ENCODE results near the gene PDE12. TPM values are rescaled to one million over a fixed set of nuclear protein-coding genes. Genes with fewer than 3 reads are reported as not detected.

PDE12 gene
- total RNA-seq, 1 donor from 2014 or later: 24.8 TPM

DNA sequence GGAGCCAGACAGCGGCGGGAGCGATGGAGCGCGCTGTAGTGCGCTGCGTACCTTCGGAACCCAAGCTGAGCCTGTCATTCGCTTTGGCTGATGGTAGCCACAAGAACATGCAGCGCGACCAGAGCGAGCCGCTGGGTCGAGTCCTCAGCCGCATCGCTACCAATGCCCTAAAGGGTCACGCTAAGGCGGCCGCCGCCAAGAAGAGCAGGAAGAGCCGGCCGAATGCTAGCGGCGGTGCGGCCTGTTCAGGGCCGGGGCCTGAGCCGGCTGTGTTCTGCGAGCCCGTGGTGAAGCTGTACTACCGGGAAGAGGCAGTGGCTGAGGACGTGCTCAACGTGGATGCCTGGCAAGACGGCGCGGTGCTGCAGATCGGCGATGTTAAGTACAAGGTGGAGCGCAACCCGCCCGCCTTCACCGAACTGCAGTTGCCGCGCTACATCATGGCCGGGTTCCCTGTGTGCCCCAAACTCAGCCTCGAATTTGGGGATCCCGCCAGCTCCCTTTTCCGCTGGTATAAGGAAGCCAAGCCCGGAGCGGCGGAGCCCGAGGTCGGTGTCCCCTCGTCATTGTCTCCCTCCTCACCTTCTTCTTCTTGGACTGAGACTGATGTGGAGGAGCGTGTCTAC is 498 bp downstream of the PDE12 start:
- TF ChIP-seq, protein P1, sequence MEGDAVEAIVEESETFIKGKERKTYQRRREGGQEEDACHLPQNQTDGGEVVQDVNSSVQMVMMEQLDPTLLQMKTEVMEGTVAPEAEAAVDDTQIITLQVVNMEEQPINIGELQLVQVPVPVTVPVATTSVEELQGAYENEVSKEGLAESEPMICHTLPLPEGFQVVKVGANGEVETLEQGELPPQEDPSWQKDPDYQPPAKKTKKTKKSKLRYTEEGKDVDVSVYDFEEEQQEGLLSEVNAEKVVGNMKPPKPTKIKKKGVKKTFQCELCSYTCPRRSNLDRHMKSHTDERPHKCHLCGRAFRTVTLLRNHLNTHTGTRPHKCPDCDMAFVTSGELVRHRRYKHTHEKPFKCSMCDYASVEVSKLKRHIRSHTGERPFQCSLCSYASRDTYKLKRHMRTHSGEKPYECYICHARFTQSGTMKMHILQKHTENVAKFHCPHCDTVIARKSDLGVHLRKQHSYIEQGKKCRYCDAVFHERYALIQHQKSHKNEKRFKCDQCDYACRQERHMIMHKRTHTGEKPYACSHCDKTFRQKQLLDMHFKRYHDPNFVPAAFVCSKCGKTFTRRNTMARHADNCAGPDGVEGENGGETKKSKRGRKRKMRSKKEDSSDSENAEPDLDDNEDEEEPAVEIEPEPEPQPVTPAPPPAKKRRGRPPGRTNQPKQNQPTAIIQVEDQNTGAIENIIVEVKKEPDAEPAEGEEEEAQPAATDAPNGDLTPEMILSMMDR (IDR thresholded peaks at IDR 0.05): no peak
- no peaks in the 10 kb centered on the region for H3K27me3 Mint-ChIP-seq
- POLR2A ChIA-PET: interaction anchor here (0.6 to 3.2 kb wide), 10 partner anchors 10 to 874 kb away, joined by 4 to 99 read pairs (median 6); partner anchors contain the start of genes APPL1, ARF4, DENND6A and SLMAP
- no peaks in the 10 kb centered on the region for H3K9me3 Mint-ChIP-seq
- ATAC-seq (ENCODE audit: low read depth): peak; percentile 38
- no peak for DNase-seq
- H3K4me1 Mint-ChIP-seq: peaks cover 44% of the 10 kb centered on the region
- peak overlapping the region; percentile 99 for H3K27ac Mint-ChIP-seq
- peaks cover 44% of the 10 kb centered on the region for H3K36me3 Mint-ChIP-seq (ENCODE audit: low read depth)
- CTCF ChIA-PET: interaction anchor here (1.2 to 1.5 kb wide), 2 partner anchors 39 to 377 kb away, joined by 3 to 4 read pairs; no protein-coding TSS in a partner anchor
- H3K4me3 Mint-ChIP-seq: peak overlapping the region; percentile 87
- intact Hi-C loops (cut with micrococcal nuclease): loop anchor here (1.0 to 10.0 kb wide), 7 partner anchors 41 to 558 kb away; partner anchors contain the start of genes ARF4, DENND6A and SLMAP

DNA sequence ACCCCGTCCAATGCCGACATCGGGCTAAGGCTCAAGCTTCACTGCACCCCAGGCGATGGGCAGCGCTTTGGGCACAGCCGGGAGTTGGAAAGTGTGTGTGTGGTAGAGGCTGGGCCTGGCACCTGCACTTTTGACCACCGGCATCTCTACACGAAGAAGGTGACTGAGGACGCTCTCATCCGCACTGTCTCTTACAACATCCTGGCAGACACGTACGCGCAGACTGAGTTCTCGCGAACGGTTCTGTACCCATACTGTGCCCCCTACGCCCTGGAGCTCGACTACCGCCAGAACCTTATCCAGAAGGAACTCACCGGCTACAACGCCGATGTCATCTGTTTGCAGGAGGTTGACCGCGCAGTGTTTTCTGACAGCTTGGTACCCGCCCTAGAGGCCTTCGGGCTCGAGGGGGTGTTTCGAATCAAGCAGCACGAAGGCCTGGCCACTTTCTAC is 1.0 kb downstream of the PDE12 start:
- Mint-ChIP-seq H3K4me1 (peaks cover 45% of the 10 kb centered on the region), H3K4me3 (peak overlapping the region; percentile 87), H3K36me3 (ENCODE audit: low read depth) (peaks cover 44% of the 10 kb centered on the region)

DNA sequence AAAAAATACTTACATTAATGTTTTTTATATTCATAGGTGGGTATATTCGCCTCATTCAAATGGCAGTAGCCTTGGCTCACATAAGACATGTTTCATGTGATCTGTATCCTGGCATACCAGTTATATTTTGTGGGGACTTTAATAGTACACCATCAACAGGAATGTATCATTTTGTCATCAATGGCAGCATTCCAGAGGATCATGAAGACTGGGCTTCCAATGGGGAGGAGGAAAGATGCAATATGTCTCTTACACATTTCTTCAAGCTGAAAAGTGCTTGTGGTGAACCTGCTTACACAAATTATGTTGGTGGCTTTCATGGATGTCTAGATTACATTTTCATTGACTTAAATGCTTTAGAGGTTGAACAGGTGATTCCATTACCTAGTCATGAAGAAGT is 3.5 kb downstream of the PDE12 start:
- DNase-seq (no peak), ATAC-seq (ENCODE audit: low read depth) (no peak)
- H3K4me3 Mint-ChIP-seq: no peak overlapping the region
- H3K4me1 Mint-ChIP-seq: peaks cover 45% of the 10 kb centered on the region
- H3K27me3 Mint-ChIP-seq: no peaks in the 10 kb centered on the region
- POLR2A ChIA-PET: no interaction called here
- TF ChIP-seq, protein P1 (IDR thresholded peaks at IDR 0.05): no peak
- intact Hi-C loops (cut with micrococcal nuclease): loop anchor here (5.0 to 10.0 kb wide), 2 partner anchors 457 to 555 kb away; no protein-coding TSS in a partner anchor
- peaks cover 56% of the 10 kb centered on the region for H3K36me3 Mint-ChIP-seq (ENCODE audit: low read depth)
- CTCF ChIA-PET: interaction anchor here (0.5 kb wide), 1 partner anchor 297 kb away, joined by 5 read pairs; no protein-coding TSS in a partner anchor
- no peaks in the 10 kb centered on the region for H3K9me3 Mint-ChIP-seq
- H3K27ac Mint-ChIP-seq: no peak overlapping the region

More for the DNA sequence above, 1.0 kb downstream of the PDE12 start:
- DNase-seq (peak; percentile 22), ATAC-seq (ENCODE audit: low read depth) (peak; percentile 27)
- Mint-ChIP-seq H3K9me3 (no peaks in the 10 kb centered on the region), H3K27me3 (no peaks in the 10 kb centered on the region), H3K27ac (peak overlapping the region; percentile 99)
- ChIA-PET CTCF (no interaction called here), POLR2A (interaction anchor here (0.6 to 3.2 kb wide), 4 partner anchors 9 to 875 kb away, joined by 4 to 99 read pairs (median 9); partner anchors contain the start of gene ARF4)
- intact Hi-C loops (cut with micrococcal nuclease): loop anchor here (2.0 to 10.0 kb wide), 4 partner anchors 114 to 558 kb away; no protein-coding TSS in a partner anchor
- TF ChIP-seq, protein P1 (IDR thresholded peaks at IDR 0.05): no peak

DNA sequence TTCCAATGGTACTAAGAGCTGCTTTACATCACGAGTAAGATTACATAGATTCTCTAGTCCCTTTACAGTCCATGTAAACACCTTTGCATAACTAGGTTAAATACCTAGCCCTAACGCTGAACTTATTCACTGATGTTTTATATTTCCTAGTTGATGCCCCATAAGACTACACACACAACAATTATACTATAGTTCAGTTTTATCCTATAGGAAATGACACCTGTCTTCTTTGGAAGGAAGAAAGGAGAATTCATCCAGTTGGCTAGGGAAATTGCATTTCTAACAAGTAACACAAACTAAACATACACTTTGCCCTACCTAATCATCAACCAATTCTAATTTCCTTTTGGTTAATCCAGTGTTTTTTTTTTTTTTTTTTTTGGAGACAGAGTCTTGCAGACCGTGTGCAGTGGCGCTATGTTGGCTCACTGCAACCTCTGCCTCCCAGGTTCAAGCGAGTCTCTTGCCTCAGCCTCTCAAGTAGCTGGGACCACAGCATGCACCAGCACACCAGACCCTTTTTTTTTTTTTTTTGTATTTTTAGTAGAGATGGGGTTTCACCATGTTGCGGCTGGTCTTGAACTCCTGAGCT is 13.9 kb downstream of the PDE12 start:
- TF ChIP-seq, protein P1 (IDR thresholded peaks at IDR 0.05): no peak
- Mint-ChIP-seq H3K4me3 (no peak overlapping the region), H3K27me3 (no peaks in the 10 kb centered on the region), H3K4me1 (no peaks in the 10 kb centered on the region), H3K36me3 (ENCODE audit: low read depth) (peaks cover 55% of the 10 kb centered on the region), H3K27ac (no peak overlapping the region), H3K9me3 (no peaks in the 10 kb centered on the region)
- intact Hi-C loops (cut with micrococcal nuclease): loop anchor here (2.0 kb wide), 1 partner anchor 17 kb away; no protein-coding TSS in a partner anchor
- DNase-seq: no peak
- CTCF ChIA-PET: no interaction called here
- POLR2A ChIA-PET: interaction anchor here (0.7 kb wide), 1 partner anchor 14 kb away, joined by 5 read pairs; no protein-coding TSS in a partner anchor
- no peak for ATAC-seq (ENCODE audit: low read depth)

DNA sequence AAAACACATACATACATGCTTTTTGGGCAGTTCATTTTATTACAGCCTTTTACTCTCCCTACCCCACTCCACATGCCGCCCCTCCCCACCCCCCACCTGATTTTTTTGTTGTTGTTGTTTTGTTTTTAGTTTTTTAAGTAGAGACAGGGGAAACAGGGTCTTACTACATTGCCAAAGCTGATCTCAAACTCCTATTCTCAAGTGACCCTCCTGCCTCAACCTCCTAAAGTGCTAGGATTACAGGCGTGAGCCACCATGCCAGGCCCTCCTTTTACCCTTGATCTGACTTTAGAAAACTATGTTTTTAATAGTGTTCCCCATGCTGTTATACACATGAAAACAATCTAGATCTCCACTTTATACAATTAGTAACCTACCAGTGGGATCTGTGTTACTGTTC is 14.8 kb downstream of the PDE12 start:
- Mint-ChIP-seq H3K36me3 (ENCODE audit: low read depth) (peaks cover 65% of the 10 kb centered on the region), H3K4me3 (no peak overlapping the region), H3K27ac (no peak overlapping the region), H3K27me3 (no peaks in the 10 kb centered on the region), H3K9me3 (no peaks in the 10 kb centered on the region), H3K4me1 (no peaks in the 10 kb centered on the region)
- DNase-seq: no peak
- ChIA-PET POLR2A (no interaction called here), CTCF (no interaction called here)
- no peak for ATAC-seq (ENCODE audit: low read depth)
- intact Hi-C loops (cut with micrococcal nuclease): loop anchor here (2.0 kb wide), 1 partner anchor 16 kb away; no protein-coding TSS in a partner anchor
- TF ChIP-seq, protein P1 (IDR thresholded peaks at IDR 0.05): no peak
